Skeletal muscle satellite cell (primary cell): ENCODE results near the gene NUCB1.

Source experiments
- H3K27me3 ChIP-seq: 2 replicates; pipeline ENCODE4 v1.7.0; 2013; ENCODE audit warnings: low read length; ENCODE audit not compliant: control insufficient read depth, insufficient read depth
- H3K36me3 ChIP-seq: 2 replicates; pipeline ENCODE4 v1.7.0; 2013; ENCODE audit warnings: mild to moderate bottlenecking, control low read depth, low read length; ENCODE audit not compliant: insufficient read depth
- H3K4me1 ChIP-seq: 2 replicates; pipeline ENCODE4 v1.7.0; 2013; ENCODE audit warnings: low read length; ENCODE audit not compliant: control insufficient read depth, insufficient read depth
- H3K4me2 ChIP-seq: 2 replicates; pipeline ENCODE4 v1.7.0; 2013; ENCODE audit warnings: mild to moderate bottlenecking, low read length
- H3K4me3 ChIP-seq: 2 replicates; pipeline ENCODE4 v1.7.0; 2013; ENCODE audit warnings: low read length
- H3K9ac ChIP-seq: 2 replicates; pipeline ENCODE4 v1.7.0; 2013; ENCODE audit warnings: mild to moderate bottlenecking, low read depth, low read length, moderate library complexity
- H3K9me3 ChIP-seq: replicated peaks from 2 replicates; pipeline ENCODE4 v1.7.0; 2013; ENCODE audit warnings: mild to moderate bottlenecking, control low read depth, low read length

NUCB1 gene

GRCh38 chr19:48961673-48962028, 61.5 kb downstream of the NUCB1 start:
- Histone ChIP-seq H3K9ac (no peak overlapping the region), H3K4me2 (no peak overlapping the region), H3K4me1 (peaks cover 34% of the 10 kb centered on the region), H3K4me3 (no peak overlapping the region), H3K36me3 (peaks cover 20% of the 10 kb centered on the region), H3K27me3 (no peaks in the 10 kb centered on the region), H3K9me3 (no peaks in the 10 kb centered on the region)

DNA sequence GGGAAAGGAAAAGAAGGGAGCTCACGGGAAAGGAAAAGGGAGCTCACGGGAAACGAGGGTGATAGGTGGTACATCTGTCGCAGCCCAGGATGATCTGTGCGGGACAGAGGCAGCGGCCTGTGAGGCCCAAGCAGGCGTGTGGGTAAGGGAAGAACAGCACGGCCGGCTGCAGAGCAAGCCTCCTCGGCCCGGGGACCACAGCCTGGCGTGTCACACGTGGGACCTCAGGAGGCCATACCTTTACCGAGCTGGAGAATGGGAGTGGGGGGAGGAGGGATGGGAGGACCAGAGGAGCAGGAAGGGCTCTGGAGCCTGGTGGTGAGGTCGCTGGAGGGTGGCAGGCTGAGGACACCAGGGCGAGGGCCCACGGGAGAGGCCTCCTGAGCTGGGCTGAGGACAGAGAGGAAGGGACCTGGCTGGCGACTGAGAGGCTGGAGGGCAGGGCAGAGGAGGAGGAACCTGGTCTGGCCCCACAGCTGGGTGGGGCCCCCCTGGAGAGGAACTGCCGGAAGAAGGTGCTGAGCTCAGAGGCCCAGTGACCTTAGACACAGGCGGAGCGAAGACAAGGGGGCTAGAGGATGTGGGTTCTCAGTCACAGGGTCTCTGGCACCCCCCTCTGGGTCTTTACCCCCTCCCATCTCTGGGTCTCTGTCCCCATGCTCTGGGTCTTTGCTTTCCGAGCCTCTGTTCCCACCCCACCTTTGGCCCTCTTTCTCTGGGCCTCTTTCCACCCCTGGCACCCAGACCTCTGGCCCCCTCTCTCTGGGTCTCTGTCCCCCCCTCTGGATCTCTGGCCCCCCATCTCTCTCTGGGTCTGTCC, 62.1 kb downstream of the NUCB1 start:
- Histone ChIP-seq H3K4me2 (no peak overlapping the region), H3K27me3 (no peaks in the 10 kb centered on the region), H3K4me3 (no peak overlapping the region), H3K36me3 (peaks cover 21% of the 10 kb centered on the region), H3K9me3 (no peaks in the 10 kb centered on the region), H3K9ac (peak overlapping the region; percentile 11), H3K4me1 (peaks cover 39% of the 10 kb centered on the region)

DNA sequence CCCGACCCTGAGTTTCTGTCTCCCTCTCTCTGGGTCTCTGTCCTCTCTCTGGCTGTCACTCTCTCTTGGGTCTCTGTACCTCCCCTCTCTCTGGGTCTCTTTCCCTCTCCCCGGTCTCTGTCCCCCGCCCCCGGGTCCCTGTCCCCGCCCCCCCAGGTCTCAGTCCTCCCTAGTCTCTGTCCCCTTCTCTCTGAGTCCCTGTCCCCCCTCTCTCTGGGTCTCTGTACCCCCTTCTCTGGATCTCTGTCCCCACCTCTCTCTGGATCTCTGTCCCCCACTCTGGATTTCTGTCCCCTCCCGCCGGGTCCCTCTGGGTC, 62.7 kb downstream of the NUCB1 start:
- no peak overlapping the region for H3K4me3 ChIP-seq
- no peak overlapping the region for H3K9ac ChIP-seq
- H3K4me1 ChIP-seq, result peaks cover 39% of the 10 kb centered on the region
- no peaks in the 10 kb centered on the region for H3K9me3 ChIP-seq
- no peak overlapping the region for H3K4me2 ChIP-seq
- no peaks in the 10 kb centered on the region for H3K27me3 ChIP-seq
- H3K36me3 ChIP-seq, result peaks cover 18% of the 10 kb centered on the region

GRCh38 chr19:48963371-48964204, 63.5 kb downstream of the NUCB1 start:
- H3K9me3 ChIP-seq, result no peaks in the 10 kb centered on the region
- peak overlapping the region; percentile 30 for H3K4me3 ChIP-seq
- peak overlapping the region; percentile 73 for H3K9ac ChIP-seq
- H3K4me2 ChIP-seq, result peak overlapping the region; percentile 67
- peaks cover 39% of the 10 kb centered on the region for H3K4me1 ChIP-seq
- no peaks in the 10 kb centered on the region for H3K27me3 ChIP-seq
- H3K36me3 ChIP-seq, result peaks cover 20% of the 10 kb centered on the region

DNA sequence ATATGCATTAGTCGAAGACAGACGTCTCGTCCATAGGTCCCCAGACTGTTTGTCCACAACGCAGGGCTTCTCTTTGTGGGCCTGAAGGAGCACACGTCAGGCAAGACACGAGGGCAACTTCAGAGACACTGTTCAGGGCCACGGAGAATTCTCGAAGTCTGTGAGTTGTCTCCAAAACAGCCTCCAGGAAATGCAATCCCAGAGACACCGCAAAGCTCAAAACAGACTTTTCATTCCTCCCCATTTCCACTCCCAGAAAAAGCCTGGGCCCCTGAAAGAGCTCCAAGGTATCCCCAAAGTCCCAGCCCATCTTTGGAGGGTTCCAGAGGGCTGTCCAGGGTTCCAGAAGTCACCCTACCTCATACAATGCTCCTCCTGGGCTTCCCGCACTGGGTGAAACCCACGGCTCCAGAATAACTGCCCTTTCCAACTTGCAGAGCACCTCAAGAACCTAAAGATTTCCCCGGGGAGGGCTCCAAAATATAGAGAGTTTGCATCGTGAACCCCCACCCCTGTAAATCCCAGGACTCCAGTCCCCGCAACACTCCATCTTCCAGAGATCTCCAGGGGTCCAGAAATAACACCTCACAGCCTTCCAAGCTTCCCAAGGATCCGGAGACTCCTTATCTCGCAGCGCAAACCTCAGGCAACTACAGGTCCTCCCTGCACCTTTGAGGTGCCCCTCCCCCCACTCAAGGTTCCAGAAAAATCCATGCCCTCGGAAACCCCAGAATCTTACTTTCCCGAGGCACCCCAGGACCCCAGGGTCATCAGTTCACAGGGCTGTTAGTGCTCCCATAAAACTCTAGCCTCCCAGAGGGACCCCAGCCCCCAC, 64.3 kb downstream of the NUCB1 start:
- Histone ChIP-seq H3K9me3 (no peaks in the 10 kb centered on the region), H3K36me3 (peaks cover 28% of the 10 kb centered on the region), H3K4me2 (peak overlapping the region; percentile 67), H3K9ac (peak overlapping the region; percentile 73), H3K4me3 (peak overlapping the region; percentile 34), H3K27me3 (no peaks in the 10 kb centered on the region), H3K4me1 (peaks cover 39% of the 10 kb centered on the region)

DNA sequence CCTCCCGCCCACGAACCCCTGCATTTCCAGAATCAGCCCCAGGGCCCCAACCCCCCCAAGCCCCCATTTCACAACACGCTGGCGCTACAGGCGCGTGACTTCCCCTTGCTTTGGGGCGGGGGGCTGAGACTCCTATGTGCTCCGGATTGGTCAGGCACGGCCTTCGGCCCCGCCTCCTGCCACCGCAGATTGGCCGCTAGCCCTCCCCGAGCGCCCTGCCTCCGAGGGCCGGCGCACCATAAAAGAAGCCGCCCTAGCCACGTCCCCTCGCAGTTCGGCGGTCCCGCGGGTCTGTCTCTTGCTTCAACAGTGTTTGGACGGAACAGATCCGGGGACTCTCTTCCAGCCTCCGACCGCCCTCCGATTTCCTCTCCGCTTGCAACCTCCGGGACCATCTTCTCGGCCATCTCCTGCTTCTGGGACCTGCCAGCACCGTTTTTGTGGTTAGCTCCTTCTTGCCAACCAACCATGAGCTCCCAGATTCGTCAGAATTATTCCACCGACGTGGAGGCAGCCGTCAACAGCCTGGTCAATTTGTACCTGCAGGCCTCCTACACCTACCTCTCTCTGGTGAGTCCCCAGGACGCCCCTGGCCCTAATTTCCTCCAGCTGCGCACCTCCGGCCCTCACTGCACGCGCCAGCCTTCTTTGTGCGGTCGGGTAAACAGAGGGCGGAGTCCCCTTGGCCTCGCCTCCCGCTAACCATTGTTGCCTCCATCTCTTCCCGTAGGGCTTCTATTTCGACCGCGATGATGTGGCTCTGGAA, 65.1 kb downstream of the NUCB1 start, which contains the start of gene FTL:
Gene FTL (plus strand): TSS at position 270 of the 766 bp plus-strand sequence. CDS start 199 bp downstream, at position 469.
- H3K4me3 ChIP-seq, result peak within 1 kb of the TSS; percentile 91

DNA sequence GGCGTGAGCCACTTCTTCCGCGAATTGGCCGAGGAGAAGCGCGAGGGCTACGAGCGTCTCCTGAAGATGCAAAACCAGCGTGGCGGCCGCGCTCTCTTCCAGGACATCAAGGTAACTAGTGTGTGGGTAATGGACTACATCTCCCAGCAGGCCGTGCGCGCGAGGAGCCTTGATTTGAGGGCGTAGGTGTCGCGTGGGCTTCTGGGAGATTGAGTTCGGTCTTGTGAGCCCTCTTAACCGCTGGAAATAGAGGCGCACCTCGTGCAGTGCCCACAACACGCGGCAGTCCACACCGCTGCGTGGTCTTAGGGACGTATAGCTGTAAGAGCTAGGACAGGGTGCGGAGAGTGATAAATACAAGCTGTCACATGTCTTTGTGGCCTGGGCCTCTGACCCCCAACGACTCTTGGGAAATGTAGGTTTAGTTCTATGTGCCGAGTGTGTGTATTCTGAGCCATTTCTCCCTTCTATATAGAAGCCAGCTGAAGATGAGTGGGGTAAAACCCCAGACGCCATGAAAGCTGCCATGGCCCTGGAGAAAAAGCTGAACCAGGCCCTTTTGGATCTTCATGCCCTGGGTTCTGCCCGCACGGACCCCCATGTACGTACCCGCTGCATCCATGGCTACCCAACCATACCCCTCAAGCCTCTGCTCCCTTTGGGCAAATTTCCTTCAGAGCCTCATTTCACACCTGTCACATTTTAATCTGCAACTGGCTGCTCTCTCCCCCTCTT, 65.9 kb downstream of the NUCB1 start:
- Histone ChIP-seq H3K9ac (peak overlapping the region; percentile 87), H3K36me3 (peaks cover 40% of the 10 kb centered on the region), H3K9me3 (no peaks in the 10 kb centered on the region), H3K4me3 (peak overlapping the region; percentile 91), H3K4me2 (peak overlapping the region; percentile 97), H3K4me1 (peaks cover 39% of the 10 kb centered on the region), H3K27me3 (no peaks in the 10 kb centered on the region)

More for the DNA sequence above, 65.1 kb downstream of the NUCB1 start, which contains the start of gene FTL:
- H3K4me1 ChIP-seq, result peaks cover 39% of the 10 kb centered on the region
- H3K36me3 ChIP-seq, result peaks cover 36% of the 10 kb centered on the region
- H3K4me2 ChIP-seq, result peak within 1 kb of the TSS; percentile 97
- H3K27me3 ChIP-seq, result no peaks in the 10 kb centered on the region
- peak within 1 kb of the TSS; percentile 87 for H3K9ac ChIP-seq
- no peaks in the 10 kb centered on the region for H3K9me3 ChIP-seq

DNA sequence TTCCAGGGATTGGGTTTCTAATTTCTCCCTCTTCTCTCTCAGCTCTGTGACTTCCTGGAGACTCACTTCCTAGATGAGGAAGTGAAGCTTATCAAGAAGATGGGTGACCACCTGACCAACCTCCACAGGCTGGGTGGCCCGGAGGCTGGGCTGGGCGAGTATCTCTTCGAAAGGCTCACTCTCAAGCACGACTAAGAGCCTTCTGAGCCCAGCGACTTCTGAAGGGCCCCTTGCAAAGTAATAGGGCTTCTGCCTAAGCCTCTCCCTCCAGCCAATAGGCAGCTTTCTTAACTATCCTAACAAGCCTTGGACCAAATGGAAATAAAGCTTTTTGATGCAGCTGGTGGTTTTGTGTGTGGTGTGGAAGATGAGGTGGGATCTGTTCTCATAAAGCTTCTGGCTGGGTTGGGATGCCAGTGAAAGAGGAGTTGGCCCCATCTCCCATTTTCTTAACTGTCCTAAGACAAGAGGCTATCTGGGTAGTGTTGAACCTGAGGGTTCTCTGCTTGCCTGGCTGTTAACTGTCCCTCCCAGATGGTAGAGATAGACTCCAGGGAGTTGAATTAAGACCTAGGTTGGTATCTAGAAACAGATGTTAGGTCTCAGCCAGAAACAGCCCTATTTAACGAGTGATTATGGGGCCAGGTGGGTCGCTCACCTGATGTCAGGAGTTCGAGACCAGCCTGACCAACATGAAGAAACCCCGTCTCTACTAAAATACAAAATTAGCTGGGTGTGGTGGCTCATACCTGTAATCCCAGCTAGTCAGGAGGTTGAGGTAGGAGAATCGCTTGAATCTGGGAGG, 66.6 kb downstream of the NUCB1 start:
- Histone ChIP-seq H3K4me3 (peak overlapping the region; percentile 91), H3K36me3 (peaks cover 40% of the 10 kb centered on the region), H3K9me3 (no peaks in the 10 kb centered on the region), H3K4me2 (peak overlapping the region; percentile 97), H3K27me3 (no peaks in the 10 kb centered on the region), H3K4me1 (peaks cover 39% of the 10 kb centered on the region), H3K9ac (peak overlapping the region; percentile 87)

DNA sequence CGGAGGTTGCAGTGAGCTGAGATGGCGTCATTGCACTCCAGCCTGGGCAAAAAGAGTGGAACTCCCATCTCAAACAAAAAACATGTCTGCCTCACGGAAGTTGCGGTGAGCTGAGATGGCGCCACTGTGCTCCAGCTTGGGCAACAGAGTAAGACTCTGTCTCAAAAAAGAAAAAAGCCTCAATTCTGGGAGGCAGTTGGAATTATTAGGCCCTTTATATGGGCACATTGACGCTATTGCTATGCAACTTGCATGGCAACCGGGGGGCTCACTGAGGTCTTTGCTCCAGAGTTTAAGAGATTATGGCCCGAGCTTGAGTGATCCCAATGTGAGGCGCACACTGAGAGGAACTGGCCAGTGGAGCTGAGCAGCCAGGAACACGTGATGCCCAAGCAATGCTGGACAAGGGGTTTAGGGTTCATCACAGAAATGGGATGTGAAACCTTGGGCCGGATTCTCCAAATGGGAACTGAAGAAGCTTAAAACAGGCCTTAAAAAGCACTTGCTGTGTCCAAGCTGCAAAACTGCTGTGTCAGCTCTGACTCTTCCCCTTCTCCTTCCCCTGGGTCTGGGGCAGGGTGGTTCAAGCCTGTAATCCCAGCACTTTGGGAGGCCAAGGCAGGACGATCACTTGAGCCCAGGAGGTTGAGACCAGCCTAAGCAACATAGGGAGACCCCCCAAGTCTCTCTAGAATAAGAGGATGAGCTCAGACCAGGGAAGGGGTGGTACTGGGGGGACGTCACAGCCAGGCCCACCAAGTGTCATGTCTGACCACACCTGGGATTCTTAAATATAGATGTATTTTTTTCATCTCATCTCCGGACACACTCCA, 67.5 kb downstream of the NUCB1 start:
- H3K4me2 ChIP-seq, result peak overlapping the region; percentile 97
- H3K36me3 ChIP-seq, result peaks cover 40% of the 10 kb centered on the region
- peaks cover 31% of the 10 kb centered on the region for H3K4me1 ChIP-seq
- H3K4me3 ChIP-seq, result peak overlapping the region; percentile 91
- no peaks in the 10 kb centered on the region for H3K9me3 ChIP-seq
- no peak overlapping the region for H3K9ac ChIP-seq
- no peaks in the 10 kb centered on the region for H3K27me3 ChIP-seq
